Measurements from ENCODE around the gene GRAP2. TPM values are rescaled to one million over a fixed set of nuclear protein-coding genes. Genes with fewer than 3 reads are reported as not detected.

GRAP2 gene
- total and polyA plus RNA-seq, 2 donors (not counting 3 experiments of a cell fraction or from before 2014, with no cell fraction given), result 0.04 TPM; not detected in 1

DNA sequence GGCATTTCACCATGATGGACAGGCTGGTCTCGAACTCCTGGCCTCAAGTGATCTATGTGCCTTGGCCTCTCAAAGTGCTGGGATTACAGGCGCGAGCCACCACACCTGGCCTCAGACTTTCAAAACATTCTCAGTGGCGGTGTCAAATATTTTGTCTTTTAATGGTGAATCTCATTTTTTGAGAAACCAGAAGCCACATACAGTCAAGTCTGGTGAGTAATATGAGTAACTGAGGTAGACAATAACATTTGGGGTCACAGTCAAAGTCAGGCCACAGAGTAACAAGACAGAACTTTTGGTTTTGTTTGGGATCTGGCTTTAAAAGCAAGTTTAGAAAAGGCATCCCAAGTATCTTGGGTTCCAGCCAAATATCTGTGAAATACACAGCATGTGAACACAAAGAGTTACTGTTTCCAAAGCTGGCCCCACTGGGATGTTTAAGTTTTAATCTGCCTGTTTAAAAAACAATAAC lies 53.7 kb downstream of the GRAP2 start:
- ChIA-PET CTCF (no interaction called here), POLR2A (no interaction called here)
- H3K9me1 ChIP-seq (replicated peaks; ENCODE audit: control insufficient read depth, extremely low read depth, insufficient read depth, low read length), result no peaks in the 10 kb centered on the region
- no peaks in the 10 kb centered on the region for H3K27me3 ChIP-seq (ENCODE audit: control insufficient read depth in 2 of 2, insufficient read depth in 2 of 2, low read length in 2 of 2)
- dilution Hi-C loops (cut with MboI; ENCODE audit: extremely low pct_ligation_motif_present, low sequenced_read_pairs) (no loop called here), intact Hi-C loops (cut with micrococcal nuclease) (no loop called here)
- TF ChIP-seq, protein P1, sequence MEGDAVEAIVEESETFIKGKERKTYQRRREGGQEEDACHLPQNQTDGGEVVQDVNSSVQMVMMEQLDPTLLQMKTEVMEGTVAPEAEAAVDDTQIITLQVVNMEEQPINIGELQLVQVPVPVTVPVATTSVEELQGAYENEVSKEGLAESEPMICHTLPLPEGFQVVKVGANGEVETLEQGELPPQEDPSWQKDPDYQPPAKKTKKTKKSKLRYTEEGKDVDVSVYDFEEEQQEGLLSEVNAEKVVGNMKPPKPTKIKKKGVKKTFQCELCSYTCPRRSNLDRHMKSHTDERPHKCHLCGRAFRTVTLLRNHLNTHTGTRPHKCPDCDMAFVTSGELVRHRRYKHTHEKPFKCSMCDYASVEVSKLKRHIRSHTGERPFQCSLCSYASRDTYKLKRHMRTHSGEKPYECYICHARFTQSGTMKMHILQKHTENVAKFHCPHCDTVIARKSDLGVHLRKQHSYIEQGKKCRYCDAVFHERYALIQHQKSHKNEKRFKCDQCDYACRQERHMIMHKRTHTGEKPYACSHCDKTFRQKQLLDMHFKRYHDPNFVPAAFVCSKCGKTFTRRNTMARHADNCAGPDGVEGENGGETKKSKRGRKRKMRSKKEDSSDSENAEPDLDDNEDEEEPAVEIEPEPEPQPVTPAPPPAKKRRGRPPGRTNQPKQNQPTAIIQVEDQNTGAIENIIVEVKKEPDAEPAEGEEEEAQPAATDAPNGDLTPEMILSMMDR (IDR thresholded peaks at IDR 0.05; ENCODE audit: extremely low read depth in 1 of 2, insufficient read depth in 1 of 2, low read depth in 1 of 2, low read length in 2 of 2), result no peak
- TF ChIP-seq GATA2 (IDR thresholded peaks at IDR 0.05; ENCODE audit: insufficient read depth, insufficient read length, low read depth, low read length) (no peak), MYC (IDR thresholded peaks at IDR 0.05; ENCODE audit: low read depth, low read length) (no peak), POLR2A (IDR thresholded peaks at IDR 0.05; ENCODE audit: low read depth, low read length) (no peak), FOS (IDR thresholded peaks at IDR 0.05; ENCODE audit: borderline replicate concordance, insufficient read depth, low read length) (no peak), POLR2AphosphoS5 (IDR thresholded peaks at IDR 0.05; ENCODE audit: insufficient read depth, low read depth, low read length) (no peak), EZH2 (IDR thresholded peaks at IDR 0.05; ENCODE audit: borderline replicate concordance, low read depth, low read length, severe bottlenecking) (no peak), JUN (IDR thresholded peaks at IDR 0.05; ENCODE audit: borderline replicate concordance, insufficient read depth, insufficient read length, low read depth) (no peak)
- TF ChIP-seq, protein P2, sequence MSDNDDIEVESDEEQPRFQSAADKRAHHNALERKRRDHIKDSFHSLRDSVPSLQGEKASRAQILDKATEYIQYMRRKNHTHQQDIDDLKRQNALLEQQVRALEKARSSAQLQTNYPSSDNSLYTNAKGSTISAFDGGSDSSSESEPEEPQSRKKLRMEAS (IDR thresholded peaks at IDR 0.05; ENCODE audit: insufficient read depth, insufficient read length), result no peak
- no peak overlapping the region for H3K27ac ChIP-seq (ENCODE audit: insufficient read depth, low read depth, low read length)
- H3K9me3 ChIP-seq (replicated peaks; ENCODE audit: control insufficient read depth, insufficient read depth, low read length), result no peaks in the 10 kb centered on the region
- DNase-seq (ENCODE audit: low read depth, low spot score), result no peak
- no peak overlapping the region for H3K4me2 ChIP-seq (ENCODE audit: insufficient read depth, low read length)
- no peak overlapping the region for H3K4me3 ChIP-seq (replicated peaks in 1 of 3; ENCODE audit: insufficient read depth in 1 of 3, low read depth in 1 of 3, low read length in 3 of 3)
- H3K4me1 ChIP-seq (ENCODE audit: control insufficient read depth, extremely low read depth, insufficient read depth, low read length), result peaks cover under 1% of the 10 kb centered on the region
- H4K20me1 ChIP-seq (replicated peaks; ENCODE audit: control insufficient read depth, extremely low read depth, insufficient read depth, low read length), result no peaks in the 10 kb centered on the region
- BruUV-seq (replicated peaks), result no TSS peak
- no peak overlapping the region for H2AFZ ChIP-seq (ENCODE audit: low read depth, low read length)
- no peaks in the 10 kb centered on the region for H3K79me2 ChIP-seq (ENCODE audit: control insufficient read depth, insufficient read depth, low read length)
- H3K9ac ChIP-seq (replicated peaks; ENCODE audit: extremely low read depth, insufficient read depth, low read length), result no peak overlapping the region
- no peak for FAIRE-seq
- no peaks in the 10 kb centered on the region for H3K36me3 ChIP-seq (ENCODE audit: control insufficient read depth in 2 of 2, extremely low read depth in 1 of 2, insufficient read depth in 2 of 2, low read length in 2 of 2)

Measured in endothelial cell of umbilical vein (primary cell).